HG03039 (cell line): Measurements from ENCODE around the gene NUP85.
"Not testable (repeated sequence)": the region's sequence is repeated elsewhere in the genome, so short reads cannot be mapped to it uniquely, and the experiment has no call there.

Source experiments
- ATAC-seq: cut with Tn5 transposase; IDR thresholded peaks from one replicate; pipeline ENCODE4 v1.9.1; 2021; ENCODE audit warnings: mild to moderate bottlenecking, moderate library complexity; ENCODE audit not compliant: unreplicated experiment

The NUP85 gene

DNA sequence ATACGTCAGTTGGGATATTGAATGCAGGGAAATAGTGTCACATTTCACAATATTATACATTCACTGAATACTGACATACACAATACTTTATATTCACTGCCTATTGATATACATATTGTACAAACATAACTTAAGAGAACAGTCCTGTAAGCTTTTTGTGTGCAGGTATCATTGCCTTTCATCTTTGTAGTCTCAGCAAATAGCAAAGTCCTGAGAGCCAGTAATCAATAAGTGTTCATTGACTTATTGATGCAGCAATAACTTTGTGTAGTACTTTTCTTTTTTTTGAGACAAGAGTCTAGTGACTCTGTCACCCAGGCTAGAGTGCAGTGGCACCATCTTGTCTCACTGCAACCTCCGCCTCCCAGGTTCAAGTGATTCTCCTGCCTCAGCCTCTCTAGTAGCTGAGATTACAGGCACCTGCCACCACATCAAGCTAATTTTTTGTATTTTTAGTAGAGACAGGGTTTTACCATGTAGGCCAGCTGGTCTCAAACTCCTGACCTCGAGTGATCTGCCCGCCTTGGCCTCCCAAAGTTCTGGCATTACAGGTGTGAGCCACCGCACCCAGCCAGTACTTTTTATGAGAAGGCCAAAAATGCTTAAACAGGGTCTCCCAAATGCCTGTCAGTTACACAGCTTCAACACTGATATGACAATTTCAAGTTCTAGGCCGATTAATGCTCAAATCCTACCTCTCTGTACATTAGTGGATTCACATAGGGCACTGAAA is 5.4 kb upstream of the NUP85 start:
- ATAC-seq: no peak

DNA sequence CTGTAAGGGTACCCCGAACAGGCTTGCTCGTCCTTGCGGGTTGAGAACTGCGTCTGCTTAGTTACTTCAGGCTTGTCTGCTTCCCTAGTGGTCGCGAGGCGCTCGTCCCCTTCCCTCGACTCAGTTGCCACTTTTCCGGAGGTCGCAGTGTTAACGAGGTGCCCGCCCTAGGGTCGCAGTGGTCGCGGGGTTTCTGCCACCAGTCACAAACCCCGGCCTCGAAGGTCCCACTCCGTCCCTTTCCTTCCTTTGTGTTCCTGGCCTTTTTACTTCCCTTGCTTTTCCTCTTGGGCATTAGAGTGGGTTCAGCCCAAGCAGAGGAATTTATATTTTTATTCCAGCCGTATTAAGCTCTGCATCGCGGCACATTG is 299 bp downstream of the NUP85 start:
- ATAC-seq: no peak

DNA sequence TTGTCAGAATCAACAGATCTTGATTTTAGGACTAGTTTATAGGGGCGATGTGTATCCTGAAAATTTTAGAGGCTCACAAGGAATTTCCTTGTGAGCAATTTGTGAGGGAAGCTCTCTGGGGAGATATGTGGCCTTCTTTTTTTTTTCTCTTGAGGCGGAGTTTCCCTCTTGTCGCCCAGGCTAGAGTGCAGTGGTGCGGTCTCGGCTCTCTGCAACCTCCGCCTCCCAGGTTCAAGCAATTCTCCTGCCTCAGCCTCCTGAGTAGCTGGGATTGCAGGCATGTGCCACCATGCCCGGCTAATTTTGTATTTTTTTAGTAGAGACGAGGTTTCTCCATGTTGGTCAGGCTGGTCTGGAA is 1.6 kb downstream of the NUP85 start:
- ATAC-seq: not testable (repeated sequence)

- ATAC-seq: no peak
These were observed 2.3 kb downstream of the NUP85 start for GRCh38 chr17:75207760-75208159.

DNA sequence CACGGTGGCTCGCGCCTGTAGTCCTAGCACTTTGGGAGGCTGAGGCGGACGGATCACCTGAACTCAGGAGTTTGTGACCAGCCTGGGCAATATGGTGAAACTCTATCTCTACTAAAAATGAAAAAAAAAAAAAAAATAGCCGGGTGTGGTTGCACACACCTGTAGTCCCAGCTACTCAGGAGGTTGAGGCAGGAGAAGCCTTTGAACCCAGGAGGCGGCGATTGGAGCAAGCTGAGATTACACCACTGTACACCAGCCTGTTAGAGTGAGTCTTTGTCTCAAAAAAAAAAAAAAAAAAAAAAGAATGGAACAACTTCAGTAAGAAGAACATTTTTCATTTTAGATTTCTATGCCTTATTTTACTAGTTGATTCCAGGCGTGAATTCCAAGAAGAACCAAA is 2.7 kb downstream of the NUP85 start:
- no peak for ATAC-seq

DNA sequence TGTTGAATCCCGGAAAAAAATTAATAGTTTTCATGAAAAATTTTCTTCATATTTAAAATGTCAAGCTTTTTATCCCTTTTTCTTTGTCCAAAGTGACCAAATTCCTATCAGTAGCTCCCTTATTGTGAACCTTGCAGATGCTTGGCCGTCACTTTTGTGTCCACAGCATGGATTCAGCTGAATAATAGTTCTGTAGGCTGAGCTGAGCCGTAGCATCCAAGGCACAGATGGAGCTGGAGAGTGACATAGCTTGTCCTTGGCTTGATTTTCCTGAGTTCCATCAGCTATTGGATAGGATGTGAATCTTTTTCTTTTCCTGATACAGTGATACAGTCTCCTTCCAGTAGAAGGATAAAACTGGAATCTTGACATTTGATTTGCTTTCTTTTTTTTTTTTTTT is 3.6 kb downstream of the NUP85 start:
- ATAC-seq: no peak

- ATAC-seq: no peak
These were observed 12.7 kb downstream of the NUP85 start for GRCh38 chr17:75218131-75218530.

- no peak for ATAC-seq
These were observed 14.3 kb downstream of the NUP85 start for GRCh38 chr17:75219815-75220214.

- no peak for ATAC-seq
These were observed 19.5 kb downstream of the NUP85 start for GRCh38 chr17:75225016-75225415.

DNA sequence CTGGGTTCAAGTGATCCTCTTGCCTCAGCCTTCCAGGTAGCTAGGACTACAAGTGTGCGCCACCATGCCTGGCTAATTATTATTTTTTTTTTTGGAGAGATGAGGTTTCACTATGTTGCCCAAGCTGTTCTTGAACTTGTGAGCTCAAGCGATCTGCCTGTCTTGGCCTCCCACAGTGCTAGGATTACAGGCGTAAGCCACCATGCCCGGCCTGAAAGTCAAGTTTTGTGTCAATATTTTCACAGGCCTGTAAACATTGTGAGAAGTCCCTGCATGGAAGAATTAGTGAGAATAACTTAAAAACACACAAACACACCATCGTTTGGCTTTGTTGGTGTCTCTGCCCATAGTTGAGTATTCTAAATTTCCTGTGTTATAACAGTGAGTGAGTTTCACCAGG is 22.2 kb downstream of the NUP85 start:
- no peak for ATAC-seq

- ATAC-seq: no peak
These were observed 22.8 kb downstream of the NUP85 start for GRCh38 chr17:75228305-75228704.

DNA sequence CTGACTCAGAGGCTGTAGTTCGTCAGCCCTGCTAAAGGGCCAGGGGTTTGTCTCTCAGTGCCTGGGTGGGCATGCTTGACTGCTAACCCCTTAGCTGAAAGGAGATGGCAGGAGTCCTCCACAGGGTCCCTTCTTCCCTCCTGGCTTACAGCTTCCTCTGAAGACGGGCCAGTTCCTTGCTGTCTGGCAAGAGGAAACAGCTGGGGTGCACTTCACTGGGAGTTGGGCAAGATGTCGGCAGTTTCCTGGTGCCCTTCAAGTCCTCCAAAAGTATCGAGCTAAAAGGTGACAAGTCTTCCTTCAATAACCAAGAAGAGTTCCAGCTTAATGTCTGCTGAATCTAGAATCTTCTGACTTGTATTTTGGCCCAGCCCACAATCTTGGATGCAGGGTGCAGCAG is 23.4 kb downstream of the NUP85 start:
- ATAC-seq: no peak

DNA sequence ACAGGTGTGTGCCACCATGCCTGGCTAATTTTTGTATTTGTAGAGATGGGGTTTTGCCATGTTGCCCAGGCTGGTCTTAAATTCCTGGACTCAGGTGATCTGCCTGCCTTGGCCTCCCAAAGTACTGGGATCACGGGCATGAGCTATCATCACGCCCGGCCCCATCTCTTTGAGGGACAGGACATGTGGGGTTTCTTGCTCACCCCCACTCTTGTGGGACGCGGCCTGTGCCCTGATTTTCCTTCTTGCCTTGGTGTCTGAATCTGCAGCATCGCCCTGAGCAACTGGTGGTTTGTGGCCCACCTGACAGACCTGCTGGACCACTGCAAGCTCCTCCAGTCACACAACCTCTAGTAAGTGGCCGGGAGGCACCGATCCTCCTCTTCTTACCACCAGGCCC is 25.6 kb downstream of the NUP85 start:
- ATAC-seq: no peak

GRCh38 chr17:75231741-75232464 is 26.4 kb downstream of the NUP85 start:
- ATAC-seq: no peak

GRCh38 chr17:75232786-75233185 is 27.3 kb downstream of the NUP85 start:
- ATAC-seq: no peak

GRCh38 chr17:75237100-75238014 is 31.9 kb downstream of the NUP85 start:
- ATAC-seq: no peak

DNA sequence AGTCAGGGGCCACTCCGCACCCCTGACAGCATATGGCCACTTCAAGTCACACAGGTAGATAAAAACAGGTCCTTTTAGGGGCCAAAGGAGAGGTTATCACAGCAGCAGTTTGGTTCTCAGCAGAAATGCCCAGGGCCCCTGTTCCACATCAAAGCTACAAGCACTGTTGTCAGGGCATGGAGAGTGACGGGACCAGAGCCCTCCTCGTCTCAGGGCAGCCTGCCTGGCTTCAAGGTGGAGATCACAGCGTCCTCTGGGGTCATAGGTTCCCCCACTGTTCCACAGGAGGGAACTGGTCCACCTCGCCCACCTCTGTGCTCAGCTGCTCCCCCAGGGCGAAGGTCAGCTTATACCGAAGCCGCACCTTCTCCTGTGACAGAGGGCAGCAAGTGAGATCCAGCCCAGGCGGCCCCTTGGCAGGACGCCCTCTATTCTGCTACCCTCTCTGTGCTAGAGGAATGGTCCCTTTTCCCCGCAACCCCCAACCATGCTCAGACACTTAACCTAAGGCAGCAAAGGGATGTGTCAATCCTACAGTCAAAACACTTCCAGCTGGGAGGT is 32.6 kb downstream of the NUP85 start:
- no peak for ATAC-seq

DNA sequence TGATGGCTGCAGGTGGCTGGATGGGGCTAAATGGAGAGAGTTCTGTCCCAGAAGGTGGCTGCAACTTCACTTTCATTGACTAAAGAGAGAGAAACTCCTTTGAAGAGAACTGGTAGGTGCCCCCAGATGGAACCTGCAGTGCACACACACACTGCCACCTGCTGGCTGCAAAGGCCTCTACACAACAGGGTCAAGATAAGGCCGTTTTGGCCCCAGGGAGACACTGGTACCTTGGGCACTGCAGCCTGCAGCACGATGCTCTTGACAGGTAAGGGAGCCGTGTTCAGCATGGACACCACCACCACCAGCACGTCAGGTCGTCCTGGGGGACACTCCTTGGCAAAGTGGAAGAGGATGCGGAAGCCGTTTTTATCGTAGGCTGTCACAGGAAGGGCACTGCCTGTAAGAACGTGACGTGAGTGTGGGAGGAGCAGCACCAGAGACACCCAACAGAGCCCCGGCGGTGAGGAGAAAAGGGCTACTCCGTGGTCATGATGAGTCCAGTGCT is 33.3 kb downstream of the NUP85 start:
- no peak for ATAC-seq

DNA sequence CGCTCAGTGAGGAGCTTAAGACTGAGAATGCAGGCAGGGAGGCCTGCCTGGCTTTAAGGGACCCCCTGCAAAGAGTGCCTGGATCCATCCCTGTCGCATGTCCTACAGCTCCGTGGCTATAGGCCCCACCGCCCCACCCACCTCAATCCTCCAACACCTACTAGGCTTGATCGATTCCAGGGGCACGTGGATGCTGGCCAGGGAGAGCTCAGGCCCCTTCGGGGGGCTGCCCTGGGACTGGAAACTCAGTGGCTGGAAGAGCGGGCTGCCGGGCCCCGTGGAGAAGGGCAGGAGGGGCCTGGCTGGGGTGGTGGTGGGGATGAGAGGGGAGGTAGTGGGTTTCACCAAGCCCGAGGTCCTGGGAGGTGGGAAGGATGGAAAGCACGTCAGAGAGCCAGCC is 33.7 kb downstream of the NUP85 start:
- no peak for ATAC-seq

DNA sequence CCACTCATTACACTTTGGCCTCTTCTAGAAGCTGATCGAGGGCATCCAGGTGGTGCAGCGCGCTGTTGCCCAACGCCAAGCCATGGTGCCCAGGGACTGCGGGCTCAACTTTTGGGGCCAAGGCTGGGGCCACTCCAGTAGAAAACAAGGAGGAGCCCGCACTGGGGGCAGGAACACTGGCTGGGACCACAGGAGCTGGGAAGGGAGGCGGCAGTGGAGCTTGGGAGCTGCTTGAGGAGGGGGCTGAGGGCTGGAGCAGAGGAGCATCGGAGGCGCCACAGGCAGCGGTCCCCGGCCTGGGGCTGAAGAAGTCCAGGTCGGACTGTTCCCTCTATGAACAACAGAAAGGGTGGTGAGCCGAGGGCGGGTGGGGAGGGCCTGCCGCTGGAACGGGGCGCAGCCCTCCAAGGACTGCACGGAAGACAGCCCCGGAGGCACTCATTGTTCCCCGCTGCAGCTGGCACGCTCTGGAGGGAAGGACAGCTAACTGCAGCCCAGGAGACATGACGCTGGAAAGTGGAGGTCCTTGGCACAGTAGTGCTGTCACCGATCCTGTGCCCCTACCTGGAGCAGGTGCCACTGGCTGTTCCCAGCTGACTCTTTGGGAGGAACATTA is 34.4 kb downstream of the NUP85 start:
- ATAC-seq: no peak
